Measurements from ENCODE around the gene SORCS2.

SORCS2 gene

DNA sequence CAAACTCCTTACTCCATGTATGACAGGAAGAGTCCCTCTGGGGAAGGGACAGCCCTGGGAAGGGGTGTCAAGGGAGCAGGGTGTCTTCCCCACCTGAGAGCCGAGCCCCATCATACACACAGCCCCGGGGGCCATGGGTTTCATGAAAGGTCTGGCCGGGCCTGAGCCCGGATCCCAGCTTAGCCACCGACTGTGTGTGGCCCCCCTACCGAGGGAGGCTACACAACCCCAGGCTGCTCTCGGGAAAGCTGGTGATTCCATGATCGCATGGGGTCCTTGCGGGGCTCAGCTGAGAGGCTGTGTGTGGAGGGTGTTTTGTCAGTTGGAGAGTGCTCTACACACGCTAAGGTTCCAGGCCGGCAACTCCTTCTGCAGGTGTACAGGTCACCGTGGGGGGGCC lies 55.6 kb downstream of the SORCS2 start:
- TF ChIP-seq, protein P1, sequence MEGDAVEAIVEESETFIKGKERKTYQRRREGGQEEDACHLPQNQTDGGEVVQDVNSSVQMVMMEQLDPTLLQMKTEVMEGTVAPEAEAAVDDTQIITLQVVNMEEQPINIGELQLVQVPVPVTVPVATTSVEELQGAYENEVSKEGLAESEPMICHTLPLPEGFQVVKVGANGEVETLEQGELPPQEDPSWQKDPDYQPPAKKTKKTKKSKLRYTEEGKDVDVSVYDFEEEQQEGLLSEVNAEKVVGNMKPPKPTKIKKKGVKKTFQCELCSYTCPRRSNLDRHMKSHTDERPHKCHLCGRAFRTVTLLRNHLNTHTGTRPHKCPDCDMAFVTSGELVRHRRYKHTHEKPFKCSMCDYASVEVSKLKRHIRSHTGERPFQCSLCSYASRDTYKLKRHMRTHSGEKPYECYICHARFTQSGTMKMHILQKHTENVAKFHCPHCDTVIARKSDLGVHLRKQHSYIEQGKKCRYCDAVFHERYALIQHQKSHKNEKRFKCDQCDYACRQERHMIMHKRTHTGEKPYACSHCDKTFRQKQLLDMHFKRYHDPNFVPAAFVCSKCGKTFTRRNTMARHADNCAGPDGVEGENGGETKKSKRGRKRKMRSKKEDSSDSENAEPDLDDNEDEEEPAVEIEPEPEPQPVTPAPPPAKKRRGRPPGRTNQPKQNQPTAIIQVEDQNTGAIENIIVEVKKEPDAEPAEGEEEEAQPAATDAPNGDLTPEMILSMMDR (IDR thresholded peaks at IDR 0.05; ENCODE audit: low read depth, low read length): no peak
- no peak for DNase-seq
- Histone ChIP-seq H3K4me3 (ENCODE audit: low read depth, low read length) (no peak overlapping the region), H3K36me3 (no peaks in the 10 kb centered on the region), H3K4me1 (no peaks in the 10 kb centered on the region), H3K27me3 (no peaks in the 10 kb centered on the region), H3K9me3 (no peaks in the 10 kb centered on the region)

- H3K27me3 ChIP-seq: no peaks in the 10 kb centered on the region
Measured at GRCh38 chr4:7248857-7249256, 56.5 kb downstream of the SORCS2 start.

DNA sequence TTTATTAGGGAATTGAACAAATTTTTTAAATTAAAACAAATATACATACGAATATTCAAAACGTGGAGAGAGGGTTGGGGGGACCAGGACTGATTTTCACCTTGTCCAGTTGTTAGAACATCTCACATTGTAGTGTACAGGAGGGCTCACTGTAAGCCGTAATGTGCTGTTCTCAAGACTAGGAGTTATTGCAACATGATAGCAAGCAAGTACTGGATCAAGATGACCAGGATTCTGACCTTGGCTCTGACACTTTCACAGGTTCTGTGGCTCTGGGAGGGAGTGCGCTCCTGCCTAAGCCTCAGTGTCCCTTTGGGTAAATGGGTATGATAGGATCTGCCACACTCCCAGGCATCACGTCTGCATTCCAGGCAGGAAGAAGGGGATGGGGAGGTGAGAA lies 59.0 kb downstream of the SORCS2 start:
- TF ChIP-seq, protein P1 (IDR thresholded peaks at IDR 0.05; ENCODE audit: low read depth, low read length): no peak
- Histone ChIP-seq H3K4me3 (ENCODE audit: low read depth, low read length) (no peak overlapping the region), H3K4me1 (peaks cover 3% of the 10 kb centered on the region; the same call in 1 of the 2 replicates)

More at GRCh38 chr4:7248857-7249256, 56.5 kb downstream of the SORCS2 start:
- TF ChIP-seq, protein P1 (IDR thresholded peaks at IDR 0.05; ENCODE audit: low read depth, low read length): no peak
- Histone ChIP-seq H3K9me3 (no peaks in the 10 kb centered on the region), H3K36me3 (no peaks in the 10 kb centered on the region), H3K4me1 (no peaks in the 10 kb centered on the region), H3K4me3 (ENCODE audit: low read depth, low read length) (no peak overlapping the region)
- no peak for DNase-seq

GRCh38 chr4:7252051-7252450 lies 59.7 kb downstream of the SORCS2 start:
- Histone ChIP-seq H3K4me1 (peaks cover 3% of the 10 kb centered on the region; the same call in 1 of the 2 replicates), H3K4me3 (ENCODE audit: low read depth, low read length) (no peak overlapping the region), H3K9me3 (no peaks in the 10 kb centered on the region), H3K36me3 (no peaks in the 10 kb centered on the region), H3K27me3 (no peaks in the 10 kb centered on the region)
- TF ChIP-seq, protein P1 (IDR thresholded peaks at IDR 0.05; ENCODE audit: low read depth, low read length): no peak
- DNase-seq: no peak

More for the DNA sequence above, 59.0 kb downstream of the SORCS2 start:
- no peak for DNase-seq
- H3K36me3 ChIP-seq: no peaks in the 10 kb centered on the region
- no peaks in the 10 kb centered on the region for H3K9me3 ChIP-seq
- H3K27me3 ChIP-seq: no peaks in the 10 kb centered on the region

- TF ChIP-seq, protein P1 (IDR thresholded peaks at IDR 0.05; ENCODE audit: low read depth, low read length): no peak
- H3K4me3 ChIP-seq (ENCODE audit: low read depth, low read length): no peak overlapping the region
- H3K9me3 ChIP-seq: no peaks in the 10 kb centered on the region; the same call in 1 of the 2 replicates
- no peak for DNase-seq
- no peaks in the 10 kb centered on the region for H3K36me3 ChIP-seq
- H3K27me3 ChIP-seq: no peaks in the 10 kb centered on the region
- peaks cover 3% of the 10 kb centered on the region; the same call in 1 of the 2 replicates for H3K4me1 ChIP-seq
Measured at GRCh38 chr4:7252510-7253340, 60.4 kb downstream of the SORCS2 start.

- H3K9me3 ChIP-seq: no peaks in the 10 kb centered on the region; the same call in 1 of the 2 replicates
- peaks cover 3% of the 10 kb centered on the region; the same call in 1 of the 2 replicates for H3K4me1 ChIP-seq
- H3K4me3 ChIP-seq (ENCODE audit: low read depth, low read length): no peak overlapping the region
- TF ChIP-seq, protein P1 (IDR thresholded peaks at IDR 0.05; ENCODE audit: low read depth, low read length): no peak
- H3K27me3 ChIP-seq: no peaks in the 10 kb centered on the region
- no peak for DNase-seq
- H3K36me3 ChIP-seq: no peaks in the 10 kb centered on the region
Measured at GRCh38 chr4:7253341-7253700, 61.0 kb downstream of the SORCS2 start.

Measured in BE2C (cell line).